Motor neuron (in vitro differentiated cells): Measurements from ENCODE around the gene BTLA. TPM values are rescaled to one million over a fixed set of nuclear protein-coding genes. Genes with fewer than 3 reads are reported as not detected.

Source experiments
- ATAC-seq, 8 experiments: fragments of 200-7000 bp; cut with Tn5 transposase; replicated peaks in 6 of 8; 2 replicates each; pipeline ENCODE4 v1.8.0; 2021; ENCODE audit warnings: mild to moderate bottlenecking in 8 of 8, moderate library complexity in 8 of 8
- H3K27ac ChIP-seq, 2 donors: fragments of 250-450 bp; sonication (Bioruptor Pico); 2 replicates each; pipeline ENCODE4 v1.9.0; 2021; ENCODE audit warnings: antibody characterized with exemption in 2 of 2, mild to moderate bottlenecking in 2 of 2, moderate library complexity in 1 of 2
- H3K4me1 ChIP-seq, 2 donors: fragments of 250-450 bp; sonication (Bioruptor Pico); replicated peaks in 1 of 2; 2 replicates each; pipeline ENCODE4 v1.6.1; 2021; ENCODE audit warnings: antibody characterized with exemption in 2 of 2, mild to moderate bottlenecking in 2 of 2, moderate library complexity in 1 of 2
- H3K4me3 ChIP-seq, 5 donors: fragments of 250-450 bp; sonication (Bioruptor Pico); 2 replicates each; pipeline ENCODE4 v1.9.0; 2021; ENCODE audit warnings: antibody characterized with exemption in 5 of 5, mild to moderate bottlenecking in 5 of 5, moderate library complexity in 4 of 5
- WGBS, 10 experiments: fragments of 450-650 bp; shearing (Covaris generic); methylation state at CpG; one replicate each; pipeline ENCODE4 v1.0.0; 2022; 5-methylcytosine and 5-hydroxymethylcytosine counted together
- in situ Hi-C, 9 experiments: fragments of 400-800 bp; cut with MboI; loops; one replicate each; pipeline ENCODE4 v1.15.0; 2021; ENCODE audit warnings: low sequenced_read_pairs in 9 of 9, low pct_unique_long_range_greater_than_20kb in 2 of 9; ENCODE audit not compliant: unreplicated experiment in 9 of 9
- total RNA-seq, 8 experiments: library from RNA; unstranded; fragments of 300-600 nt; gene quantifications; 2 replicates each; pipeline versions ENCODE4 v1.2.3 to v1.2.4, GENCODE V29; 2022

BTLA gene
- total RNA-seq, 8 experiments from 2014 or later: 0.05 to 10.2 (median 0.35) TPM

DNA sequence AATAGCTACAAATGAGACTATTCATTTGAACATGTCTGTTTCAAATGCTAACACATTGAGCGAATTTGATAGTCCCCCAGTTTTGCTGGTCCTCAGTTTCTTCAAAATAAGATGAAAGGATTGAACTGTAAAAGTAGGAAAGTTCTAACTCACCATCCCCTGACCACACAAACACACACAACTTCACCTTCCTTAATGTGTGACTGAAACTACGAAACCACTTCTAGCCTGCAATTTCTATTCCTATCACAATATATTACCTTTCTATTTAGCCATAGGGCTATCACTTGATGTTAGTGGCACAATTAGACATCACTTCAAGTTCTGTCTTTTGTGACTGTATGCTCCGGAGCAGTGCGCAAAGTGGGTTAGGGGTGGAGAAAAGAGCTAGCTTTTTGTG lies 14.9 kb downstream of the BTLA start:
- in situ Hi-C loops: no loop called here
- no peak overlapping the region for H3K27ac ChIP-seq
- no peak for ATAC-seq
- no peaks in the 10 kb centered on the region for H3K4me1 ChIP-seq
- WGBS, 10 experiments: 45 to 100% (median 91%) methylated on average over 1 to 4 of the region's 4 CpGs; no CpG with 5 or more reads in 1 of the 10 experiments
- H3K4me3 ChIP-seq: no peak overlapping the region

DNA sequence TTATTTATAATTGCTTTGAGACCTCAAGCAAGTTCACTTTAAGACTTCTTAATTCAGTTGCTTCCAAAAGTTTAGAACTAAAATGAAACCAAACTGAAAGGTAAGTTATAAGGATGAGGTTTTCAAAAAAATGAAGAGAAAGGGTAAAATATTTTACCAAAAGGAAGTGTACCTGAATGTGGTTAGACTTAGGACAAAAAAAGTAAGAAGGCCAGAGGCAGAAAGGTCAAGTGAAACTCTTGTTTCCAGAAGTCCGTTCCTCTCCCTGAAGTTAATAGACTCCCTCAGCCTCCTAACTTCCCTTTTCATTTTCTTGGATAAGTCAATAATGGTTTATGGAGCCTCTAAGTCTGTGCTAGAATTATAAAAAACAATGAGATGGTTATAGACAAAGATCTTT lies 16.6 kb downstream of the BTLA start:
- in situ Hi-C loops: no loop called here
- no peaks in the 10 kb centered on the region for H3K4me1 ChIP-seq
- no peak overlapping the region for H3K4me3 ChIP-seq
- no peak overlapping the region for H3K27ac ChIP-seq
- 50 to 100% (median 90%) methylated on average over 1 of the region's 1 CpG; no CpG with 5 or more reads in 1 of the 10 experiments for WGBS, 10 experiments
- no peak for ATAC-seq

DNA sequence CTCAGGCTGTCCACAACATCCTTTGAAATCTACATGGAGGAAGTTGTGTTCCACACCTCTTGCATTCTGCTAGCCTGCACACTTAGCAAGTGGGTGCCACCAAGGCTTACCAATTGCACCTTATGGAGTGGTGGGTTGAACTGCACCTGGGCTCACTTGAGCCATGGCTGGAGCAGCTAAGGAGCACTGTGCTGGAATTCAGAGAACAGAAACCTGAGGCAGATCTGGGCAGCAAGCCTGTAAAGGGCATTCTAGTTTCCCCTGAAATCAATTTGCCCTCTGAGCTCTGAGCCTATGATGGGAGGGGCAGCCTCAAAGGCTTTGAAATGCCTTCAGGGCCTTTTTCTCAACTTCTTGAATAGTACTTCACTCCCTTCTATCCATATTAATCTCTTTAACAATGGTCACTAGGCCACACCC lies 18.0 kb downstream of the BTLA start:
- in situ Hi-C loops: no loop called here
- no peaks in the 10 kb centered on the region for H3K4me1 ChIP-seq
- ATAC-seq: peak in 3 of 8 experiments; percentile 95 to 99 (median 98)
- H3K4me3 ChIP-seq: no peak overlapping the region
- no peak overlapping the region for H3K27ac ChIP-seq

DNA sequence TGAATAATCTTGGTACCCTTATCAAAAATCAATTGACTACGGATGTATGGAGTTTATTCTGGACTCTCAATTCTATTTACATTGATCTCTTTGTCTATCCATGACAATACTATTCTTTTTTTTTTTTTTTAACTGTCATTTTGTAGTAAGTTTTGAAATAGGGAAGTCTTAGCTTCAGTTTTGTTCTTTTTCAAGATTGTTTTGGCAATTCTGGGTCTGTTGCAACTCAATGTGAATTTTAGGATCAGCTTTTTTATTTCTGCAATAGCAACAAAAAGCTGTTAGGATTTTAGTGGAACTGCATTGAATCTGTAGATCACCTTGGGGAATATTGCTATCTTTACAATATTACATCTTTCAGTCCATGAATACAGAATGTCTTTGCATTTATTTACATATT lies 21.4 kb downstream of the BTLA start:
- no peak for ATAC-seq
- 0 to 100% (median 67%) methylated on average over 1 of the region's 1 CpG; no CpG with 5 or more reads in 1 of the 10 experiments for WGBS, 10 experiments
- Histone ChIP-seq H3K4me3 (no peak overlapping the region), H3K27ac (no peak overlapping the region), H3K4me1 (no peaks in the 10 kb centered on the region)
- in situ Hi-C loops: no loop called here

DNA sequence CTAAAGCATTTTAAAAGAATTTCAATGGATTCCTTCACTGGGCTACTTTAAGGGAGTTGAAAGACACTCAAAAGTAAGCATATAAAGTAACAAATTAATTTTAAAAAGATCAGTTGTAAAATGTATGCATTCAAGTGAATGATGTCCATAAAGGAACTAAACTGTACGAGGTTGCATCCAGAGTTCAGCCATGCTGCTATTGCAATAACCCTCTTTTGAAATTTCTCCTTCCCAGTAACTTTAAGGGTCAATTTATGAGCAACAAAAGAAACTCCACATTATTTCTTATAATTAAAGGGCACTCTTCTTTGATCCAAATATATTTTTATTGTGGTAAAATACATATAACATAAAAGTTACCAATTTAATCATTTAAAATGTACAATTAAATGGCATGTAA lies 22.9 kb downstream of the BTLA start:
- Histone ChIP-seq H3K4me3 (no peak overlapping the region), H3K27ac (no peak overlapping the region), H3K4me1 (no peaks in the 10 kb centered on the region)
- in situ Hi-C loops: no loop called here
- no peak for ATAC-seq
- 25 to 100% (median 92%) methylated on average over 1 of the region's 1 CpG; no CpG with 5 or more reads in 3 of the 10 experiments for WGBS, 10 experiments

DNA sequence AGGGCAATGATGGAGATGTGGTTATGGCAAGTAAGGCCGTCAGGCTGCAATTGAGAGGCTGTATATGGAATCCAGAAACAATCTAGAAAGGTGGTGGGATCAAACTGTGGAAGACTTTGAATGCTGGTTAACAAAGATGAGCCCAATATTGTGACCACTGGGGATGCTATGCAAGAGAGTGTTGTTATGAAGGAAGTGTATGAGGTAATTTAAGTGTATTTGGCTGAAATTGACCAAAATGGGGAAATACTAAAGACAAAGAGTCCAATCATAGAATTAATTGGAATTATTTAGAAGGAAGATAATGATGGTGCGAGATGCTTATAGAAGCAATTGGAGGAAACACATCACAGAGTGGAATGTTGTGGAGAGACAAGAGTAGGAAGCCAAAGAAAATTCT lies 24.5 kb downstream of the BTLA start:
- Histone ChIP-seq H3K4me1 (no peaks in the 10 kb centered on the region), H3K27ac (no peak overlapping the region), H3K4me3 (no peak overlapping the region)
- ATAC-seq: no peak
- 38 to 100% (median 87%) methylated on average over 1 to 2 of the region's 2 CpGs for WGBS, 10 experiments
- in situ Hi-C loops: no loop called here

DNA sequence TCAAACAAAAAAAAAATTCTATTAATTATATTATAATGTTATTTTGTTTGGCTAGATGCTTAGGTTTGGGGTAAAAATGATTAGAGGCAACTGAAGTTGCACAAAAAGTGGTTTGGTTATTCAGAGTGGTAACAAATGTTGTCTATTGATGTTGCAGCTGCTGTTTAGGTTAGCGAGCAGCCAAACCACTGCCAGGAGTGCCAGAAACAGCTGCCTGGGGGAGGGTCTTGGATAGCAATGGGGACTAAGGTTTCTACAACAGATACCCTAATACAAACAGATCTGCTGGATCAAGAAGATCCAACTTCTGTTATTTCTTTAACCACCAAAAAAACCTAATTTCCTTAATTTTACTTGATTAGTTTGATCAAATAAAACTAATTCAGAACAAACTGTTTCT lies 26.6 kb downstream of the BTLA start:
- Histone ChIP-seq H3K4me3 (no peak overlapping the region), H3K27ac (no peak overlapping the region), H3K4me1 (no peaks in the 10 kb centered on the region)
- no peak for ATAC-seq
- in situ Hi-C loops: no loop called here
- WGBS, 10 experiments: 89% methylated on average over 1 of the region's 1 CpG; no CpG with 5 or more reads in 9 of the 10 experiments

DNA sequence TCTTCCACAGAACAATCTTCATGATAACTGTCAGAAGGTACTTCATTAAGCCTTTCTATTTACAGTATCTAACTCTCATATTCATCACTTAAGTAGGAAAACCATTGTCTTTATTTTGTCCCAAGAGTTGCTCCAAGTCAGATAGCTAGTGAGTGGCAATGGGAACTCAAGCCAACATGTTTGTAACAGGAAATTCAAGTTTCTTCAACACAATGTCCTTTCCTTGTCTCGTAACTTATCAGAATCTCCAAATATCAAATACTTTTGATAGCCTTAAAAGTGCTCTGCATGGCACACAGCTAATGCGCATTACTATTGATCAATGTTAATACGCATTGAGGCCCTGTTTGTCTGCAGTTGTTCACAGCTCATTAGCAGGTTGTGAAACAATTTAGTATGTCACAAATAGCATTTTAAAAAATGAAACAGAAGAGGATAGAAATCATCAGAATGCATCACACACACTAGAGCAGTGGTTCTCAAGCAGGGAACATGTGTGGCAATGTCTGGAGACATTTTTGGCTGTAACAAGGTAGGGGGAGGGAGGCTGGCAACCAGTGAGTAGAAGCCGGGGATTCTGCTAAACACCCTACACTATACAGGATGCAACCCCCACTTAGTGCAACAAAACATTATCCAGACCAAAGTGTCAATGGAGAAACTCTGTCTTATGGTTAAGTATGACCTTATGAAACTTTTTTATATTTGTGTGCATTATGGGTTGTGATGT lies 27.5 kb downstream of the BTLA start:
- H3K4me1 ChIP-seq: no peaks in the 10 kb centered on the region
- H3K27ac ChIP-seq: no peak overlapping the region
- ATAC-seq: peak in 1 of 8 experiments; percentile 61
- 63 to 98% (median 85%) methylated on average over 1 to 4 of the region's 4 CpGs; no CpG with 5 or more reads in 1 of the 10 experiments for WGBS, 10 experiments
- no peak overlapping the region for H3K4me3 ChIP-seq
- in situ Hi-C loops: no loop called here

DNA sequence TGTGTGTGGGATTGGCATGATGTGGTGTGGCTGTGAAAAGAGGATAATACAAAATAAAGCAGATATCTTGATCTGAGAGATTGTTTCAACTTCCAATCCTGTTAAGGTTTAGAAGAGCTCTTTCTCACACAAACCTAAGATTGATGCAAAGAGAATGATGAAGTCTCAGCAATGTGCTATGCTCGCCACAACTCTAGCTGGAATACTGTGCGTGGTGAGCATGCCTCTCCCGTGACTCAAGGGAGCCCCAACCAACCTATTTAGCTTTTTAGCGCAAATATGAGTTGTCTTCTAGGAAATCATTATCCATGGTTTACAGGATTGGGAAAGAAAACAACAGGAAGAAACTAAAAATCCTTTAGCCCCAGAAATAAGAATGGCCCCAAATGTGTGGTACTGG lies 28.5 kb downstream of the BTLA start:
- H3K4me3 ChIP-seq: no peak overlapping the region
- peak in 2 of 8 experiments; percentile 34 to 55 for ATAC-seq
- in situ Hi-C loops: no loop called here
- no peaks in the 10 kb centered on the region for H3K4me1 ChIP-seq
- no peak overlapping the region for H3K27ac ChIP-seq
- 24 to 100% (median 86%) methylated on average over 1 to 4 of the region's 4 CpGs; no CpG with 5 or more reads in 5 of the 10 experiments for WGBS, 10 experiments

DNA sequence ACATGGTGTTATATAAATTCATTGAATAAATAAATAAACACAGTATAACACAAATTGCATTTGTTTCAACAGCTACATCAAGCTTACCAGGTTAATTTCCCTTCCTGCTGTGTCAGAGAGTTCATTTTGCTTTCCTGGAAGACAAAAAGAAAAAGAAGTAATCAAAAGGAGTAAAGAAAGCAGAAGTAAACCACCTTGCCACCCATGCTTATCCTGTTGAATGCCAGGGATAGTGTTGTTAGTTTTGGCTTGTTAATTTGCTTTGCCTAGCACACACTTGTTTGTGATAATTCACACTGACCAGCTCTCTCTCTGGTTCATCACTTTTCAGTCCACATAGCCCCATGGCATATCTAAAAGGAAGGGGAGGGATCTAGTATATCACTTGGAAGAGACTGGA lies 29.6 kb downstream of the BTLA start:
- in situ Hi-C loops: no loop called here
- ATAC-seq: no peak
- H3K4me1 ChIP-seq: no peaks in the 10 kb centered on the region
- no peak overlapping the region for H3K27ac ChIP-seq
- no peak overlapping the region for H3K4me3 ChIP-seq

DNA sequence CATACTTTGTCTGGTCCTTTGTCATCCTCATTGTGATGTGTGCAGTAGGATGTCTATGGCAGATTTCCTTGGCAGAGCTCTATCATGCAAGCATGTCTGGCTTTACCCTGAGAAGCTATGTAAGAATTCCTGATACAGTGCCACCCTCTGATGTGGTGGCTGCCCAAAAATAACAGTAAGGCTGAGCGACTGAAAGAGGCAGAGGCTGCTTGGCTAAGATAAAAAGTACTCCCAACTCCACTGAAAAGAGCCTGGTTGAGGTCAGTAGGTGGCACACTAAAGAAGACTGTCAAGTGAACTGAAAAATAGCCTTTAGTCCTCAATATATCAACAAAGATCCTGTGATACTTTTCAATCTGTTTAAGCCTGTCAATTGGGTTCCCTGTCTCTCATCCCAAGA lies 31.7 kb downstream of the BTLA start:
- H3K27ac ChIP-seq: no peak overlapping the region
- WGBS, 10 experiments: 0 to 100% (median 80%) methylated on average over 1 of the region's 1 CpG; no CpG with 5 or more reads in 3 of the 10 experiments
- H3K4me3 ChIP-seq: no peak overlapping the region
- no peaks in the 10 kb centered on the region for H3K4me1 ChIP-seq
- in situ Hi-C loops: no loop called here
- no peak for ATAC-seq

DNA sequence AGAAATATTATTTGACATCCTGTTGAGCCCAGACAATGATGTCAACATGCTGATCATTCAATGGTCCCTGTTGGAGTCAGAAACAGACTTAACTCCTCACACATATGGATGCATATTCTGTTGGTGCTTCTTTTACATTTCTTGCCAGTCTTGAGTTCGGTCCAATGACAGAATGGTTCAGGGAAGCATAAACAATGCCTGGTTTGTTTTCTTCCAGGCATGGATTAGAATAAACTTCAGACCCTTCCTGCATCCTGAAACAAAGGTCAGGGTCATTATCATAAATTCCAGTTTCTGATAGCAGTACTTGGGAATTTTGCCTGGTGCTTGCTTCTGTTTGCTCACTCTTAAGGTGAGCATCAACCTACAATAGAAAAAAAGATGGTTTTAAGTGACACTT lies 33.3 kb downstream of the BTLA start:
- no peaks in the 10 kb centered on the region for H3K4me1 ChIP-seq
- peak in 3 of 8 experiments; percentile 43 to 82 (median 68) for ATAC-seq
- in situ Hi-C loops: no loop called here

DNA sequence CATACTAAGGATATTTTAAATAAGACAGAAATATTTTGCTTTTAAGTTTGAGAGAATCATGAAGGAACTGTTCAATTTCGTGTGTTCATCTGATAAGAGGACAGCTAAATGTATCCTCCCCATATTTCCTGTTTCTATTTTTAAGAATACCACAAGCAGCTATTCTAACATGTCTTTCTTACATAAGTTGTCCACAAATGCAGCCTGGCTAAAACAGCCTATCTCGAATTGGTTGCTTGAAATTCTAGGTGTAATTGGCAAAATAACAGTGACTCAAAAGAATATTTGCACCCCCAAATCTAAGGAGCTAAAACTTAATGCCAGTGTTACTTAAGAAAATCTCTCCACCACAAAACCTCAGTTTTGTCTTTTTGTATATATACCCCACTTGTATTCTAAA lies 35.0 kb downstream of the BTLA start:
- ATAC-seq: no peak
- H3K4me1 ChIP-seq: no peaks in the 10 kb centered on the region
- in situ Hi-C loops: no loop called here
- 0 to 78% (median 34%) methylated on average over 1 to 2 of the region's 2 CpGs; no CpG with 5 or more reads in 2 of the 10 experiments for WGBS, 10 experiments
- H3K4me3 ChIP-seq: no peak overlapping the region
- no peak overlapping the region for H3K27ac ChIP-seq

More for the DNA sequence above, 33.3 kb downstream of the BTLA start:
- WGBS, 10 experiments: 0 to 71% (median 0%) methylated on average over 1 of the region's 1 CpG; no CpG with 5 or more reads in 4 of the 10 experiments
- H3K4me3 ChIP-seq: no peak overlapping the region
- no peak overlapping the region for H3K27ac ChIP-seq

DNA sequence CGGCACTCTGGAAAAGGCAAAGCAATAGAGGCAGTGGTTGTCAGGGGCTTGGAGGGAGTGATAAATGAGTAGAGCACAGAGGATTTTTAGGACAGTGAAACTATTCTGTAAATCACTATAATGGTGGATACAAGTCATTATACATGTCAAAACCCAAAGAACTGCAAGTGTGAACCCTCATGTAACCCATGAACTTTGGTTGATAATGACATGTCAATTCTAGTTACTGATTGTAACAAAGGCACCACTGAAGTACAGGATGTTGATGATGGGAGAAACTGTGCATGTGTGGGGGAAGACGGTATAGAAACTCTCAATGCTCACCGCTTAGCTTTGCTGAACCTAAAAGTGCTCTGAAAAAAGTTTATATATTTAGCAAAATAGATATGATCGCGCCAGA lies 36.0 kb downstream of the BTLA start:
- no peak for ATAC-seq
- 55 to 97% (median 75%) methylated on average over 1 to 5 of the region's 5 CpGs; no CpG with 5 or more reads in 3 of the 10 experiments for WGBS, 10 experiments
- no peak overlapping the region for H3K27ac ChIP-seq

More for the DNA sequence above, 36.0 kb downstream of the BTLA start:
- Histone ChIP-seq H3K4me1 (no peaks in the 10 kb centered on the region), H3K4me3 (no peak overlapping the region)
- in situ Hi-C loops: no loop called here
